HG02981 (cell line): ENCODE measurements around the gene NPNT.

Source experiments
- ATAC-seq: cut with Tn5 transposase; IDR thresholded peaks from one replicate; pipeline ENCODE4 v1.9.1; 2021; ENCODE audit warnings: mild to moderate bottlenecking, moderate library complexity; ENCODE audit not compliant: unreplicated experiment

NPNT gene

GRCh38 chr4:105967058-105967658 is 71.9 kb downstream of the NPNT start:
- ATAC-seq = no peak

- ATAC-seq = no peak
Observed at GRCh38 chr4:105969575-105969974, 74.3 kb downstream of the NPNT start.

- no peak for ATAC-seq
Observed at GRCh38 chr4:105970371-105970770, 75.1 kb downstream of the NPNT start.

- no peak for ATAC-seq
Observed at GRCh38 chr4:105971036-105971435, 75.8 kb downstream of the NPNT start.

- ATAC-seq = no peak
Observed at GRCh38 chr4:105972946-105973621, 77.8 kb downstream of the NPNT start.

- ATAC-seq = no peak
Observed at GRCh38 chr4:105976915-105977314, 81.6 kb downstream of the NPNT start.

GRCh38 chr4:105978684-105979296 is 83.5 kb downstream of the NPNT start:
- no peak for ATAC-seq

- no peak for ATAC-seq
Observed at GRCh38 chr4:105979506-105979905, 84.2 kb downstream of the NPNT start.

GRCh38 chr4:105988671-105989070 is 93.4 kb downstream of the NPNT start:
- ATAC-seq = no peak

GRCh38 chr4:105989485-105990242 is 94.4 kb downstream of the NPNT start:
- ATAC-seq = no peak

GRCh38 chr4:105990933-105991332 is 95.7 kb downstream of the NPNT start:
- ATAC-seq = no peak

GRCh38 chr4:105991726-105992125 is 96.5 kb downstream of the NPNT start:
- no peak for ATAC-seq

GRCh38 chr4:105992641-105993305 is 97.5 kb downstream of the NPNT start:
- ATAC-seq = no peak

GRCh38 chr4:105994061-105994460 is 98.8 kb downstream of the NPNT start:
- ATAC-seq = no peak

- ATAC-seq = no peak
Observed at GRCh38 chr4:105994841-105995501, 99.7 kb downstream of the NPNT start.

GRCh38 chr4:105996845-105997244 is 101.6 kb downstream of the NPNT start:
- no peak for ATAC-seq

GRCh38 chr4:105998171-105999063 is 103.1 kb downstream of the NPNT start:
- ATAC-seq = no peak

- ATAC-seq = no peak
Observed at GRCh38 chr4:106002994-106003393, 107.7 kb downstream of the NPNT start.

- no peak for ATAC-seq
Observed at GRCh38 chr4:106010761-106011160, 115.5 kb downstream of the NPNT start.

GRCh38 chr4:106011387-106011786 is 116.1 kb downstream of the NPNT start:
- ATAC-seq = no peak
